HG03442 (cell line): ENCODE data around the gene SLC9C2.
"Not testable (repeated sequence)": the region's sequence is repeated elsewhere in the genome, so short reads cannot be mapped to it uniquely, and the experiment has no call there.

Source experiments
- ATAC-seq: cut with Tn5 transposase; IDR thresholded peaks from one replicate; pipeline ENCODE4 v1.9.1; 2021; ENCODE audit warnings: mild to moderate bottlenecking, moderate library complexity; ENCODE audit not compliant: unreplicated experiment

SLC9C2 gene

DNA sequence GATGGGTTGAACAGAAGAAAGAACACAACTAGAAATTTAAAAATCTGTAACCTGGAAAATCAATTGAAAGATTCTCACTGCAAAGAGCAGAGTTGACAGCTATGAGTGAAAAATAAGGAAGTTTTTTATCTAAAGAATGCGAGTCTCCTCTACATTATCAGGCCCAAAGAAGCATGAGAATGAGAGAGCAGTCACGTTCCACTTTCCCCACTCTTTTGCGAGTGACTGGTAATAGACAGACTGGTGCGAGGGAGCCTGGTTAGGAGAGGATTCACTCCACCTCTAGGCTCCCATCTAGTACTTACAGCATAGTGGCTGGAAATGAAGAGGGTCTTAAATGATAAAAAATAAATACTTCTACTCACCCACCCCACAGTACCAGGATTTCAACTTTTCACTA is 73.8 kb downstream of the SLC9C2 start:
- ATAC-seq, result no peak

- ATAC-seq, result no peak
These were observed 75.6 kb downstream of the SLC9C2 start for GRCh38 chr1:173527151-173527826.

DNA sequence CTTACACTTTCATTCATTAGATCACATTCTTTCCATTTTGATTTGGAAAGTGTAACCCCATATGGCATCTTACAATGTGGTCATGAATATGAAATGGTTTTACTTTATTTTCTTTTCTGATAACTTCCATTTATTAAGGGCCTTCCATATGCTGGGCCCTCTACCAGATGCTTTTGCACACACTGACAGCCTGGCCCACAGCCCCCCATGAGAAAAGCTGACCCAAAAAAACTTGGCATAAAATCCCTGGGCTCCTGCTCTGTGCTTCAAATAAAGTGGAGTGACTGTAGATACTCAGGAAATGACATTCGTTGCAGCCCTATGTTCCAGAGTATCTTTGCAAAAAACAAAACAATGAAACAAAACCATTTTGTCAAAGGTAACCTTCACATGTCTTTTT is 76.9 kb downstream of the SLC9C2 start:
- no peak for ATAC-seq

DNA sequence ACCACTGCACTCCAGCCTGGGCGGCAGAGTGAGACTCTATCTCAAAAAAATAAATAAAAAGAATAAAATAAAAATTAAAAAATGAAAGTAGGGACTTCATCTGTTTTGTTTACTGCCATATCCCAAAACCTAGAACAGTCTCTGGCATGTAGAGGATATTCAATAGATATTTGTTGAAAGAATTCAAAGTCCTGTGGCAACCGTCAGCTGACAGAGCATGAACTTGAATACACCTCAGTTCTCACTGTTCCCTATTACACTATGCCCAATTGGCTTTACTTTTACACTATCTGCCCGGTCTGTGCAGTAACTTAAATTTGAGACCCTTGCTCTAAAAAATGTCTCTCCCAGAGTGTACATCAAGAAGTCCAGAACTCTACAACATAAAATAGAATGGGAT is 79.5 kb downstream of the SLC9C2 start:
- no peak for ATAC-seq

GRCh38 chr1:173520799-173521198 is 82.1 kb downstream of the SLC9C2 start:
- ATAC-seq, result no peak

DNA sequence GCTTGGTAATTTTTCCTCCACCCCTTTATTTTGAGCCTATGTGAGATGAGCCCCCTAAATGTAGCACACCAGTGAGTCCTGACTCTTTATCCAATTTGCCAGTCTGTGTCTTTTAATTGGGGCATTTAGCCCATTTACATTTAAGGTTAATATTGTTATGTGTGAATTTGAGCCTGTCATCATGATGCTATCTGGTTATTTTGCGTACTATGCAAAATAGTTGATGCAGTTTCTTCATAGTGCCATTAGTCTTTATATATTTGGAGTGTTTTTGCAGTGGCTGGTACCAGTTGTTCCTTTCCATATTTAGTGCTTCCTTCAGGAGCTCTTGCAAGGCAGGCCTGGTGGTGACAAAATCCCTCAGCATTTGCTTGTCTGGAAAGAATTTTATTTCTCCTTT is 88.4 kb downstream of the SLC9C2 start:
- ATAC-seq, result not testable (repeated sequence)

- no peak for ATAC-seq
These were observed 93.1 kb downstream of the SLC9C2 start for GRCh38 chr1:173509797-173510196.

DNA sequence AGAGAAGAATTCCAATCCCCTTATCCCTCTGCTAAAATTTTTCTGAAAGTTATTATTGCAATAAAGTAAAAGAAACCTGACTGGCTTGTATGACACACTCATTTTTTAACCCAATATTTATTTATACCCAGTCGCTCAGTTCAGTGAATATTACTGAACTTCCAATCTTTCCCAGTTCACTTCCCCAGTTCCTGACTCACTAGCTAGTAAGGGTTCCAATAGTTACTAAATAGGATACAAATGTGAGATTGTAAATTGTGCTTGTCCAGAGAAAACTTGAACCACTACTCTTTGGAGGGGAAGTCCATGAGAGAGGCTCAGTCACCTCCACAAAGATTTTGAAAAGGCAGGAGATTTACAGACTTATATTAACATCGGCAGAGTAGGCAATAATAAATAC is 94.3 kb downstream of the SLC9C2 start:
- ATAC-seq, result no peak

DNA sequence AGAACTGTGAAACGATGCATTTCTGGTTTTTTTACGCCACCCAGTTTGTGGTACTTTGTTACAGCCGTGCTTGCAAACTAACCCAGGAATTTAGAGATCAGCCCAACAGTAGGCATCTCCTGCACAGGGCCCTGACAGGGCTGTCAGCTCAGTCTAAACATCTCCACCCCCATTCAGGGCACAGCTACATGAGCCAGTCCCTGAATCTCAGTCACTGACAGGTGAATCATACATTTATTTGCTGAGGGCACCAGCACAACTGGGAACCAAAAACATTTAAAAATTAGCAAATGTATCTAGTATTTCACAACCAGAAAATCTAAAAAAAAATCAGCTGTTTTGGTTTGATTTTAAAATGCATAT is 95.0 kb downstream of the SLC9C2 start:
- no peak for ATAC-seq

DNA sequence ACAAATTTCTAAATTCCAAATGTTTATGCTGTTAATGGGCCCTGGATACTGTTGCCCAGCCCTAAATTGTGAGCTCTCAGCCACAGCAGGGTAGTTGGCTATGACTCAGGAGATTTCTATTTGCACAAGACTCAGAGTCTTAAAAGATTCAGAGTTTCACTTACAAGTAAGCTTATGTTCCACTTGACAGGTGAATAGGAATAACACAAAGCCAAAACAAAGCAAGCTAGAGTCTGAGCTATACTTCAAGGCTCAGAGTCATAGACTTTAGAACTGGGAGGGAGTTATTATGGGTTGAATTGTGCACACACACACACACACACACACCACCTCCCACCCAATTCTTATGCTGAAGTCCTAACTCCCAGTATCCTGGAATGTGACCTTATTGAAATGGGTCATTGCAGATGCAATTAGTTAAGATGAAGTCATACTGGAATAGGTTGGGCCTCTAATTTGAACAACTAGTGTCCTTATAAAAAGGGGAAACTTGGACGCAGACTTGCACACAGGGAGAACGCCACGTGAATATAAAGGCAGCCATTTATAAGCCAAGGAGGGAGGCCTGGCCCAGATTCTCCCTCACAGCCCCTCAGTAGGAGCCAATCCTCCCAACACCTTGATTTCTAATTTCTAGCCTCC is 95.5 kb downstream of the SLC9C2 start:
- no peak for ATAC-seq

DNA sequence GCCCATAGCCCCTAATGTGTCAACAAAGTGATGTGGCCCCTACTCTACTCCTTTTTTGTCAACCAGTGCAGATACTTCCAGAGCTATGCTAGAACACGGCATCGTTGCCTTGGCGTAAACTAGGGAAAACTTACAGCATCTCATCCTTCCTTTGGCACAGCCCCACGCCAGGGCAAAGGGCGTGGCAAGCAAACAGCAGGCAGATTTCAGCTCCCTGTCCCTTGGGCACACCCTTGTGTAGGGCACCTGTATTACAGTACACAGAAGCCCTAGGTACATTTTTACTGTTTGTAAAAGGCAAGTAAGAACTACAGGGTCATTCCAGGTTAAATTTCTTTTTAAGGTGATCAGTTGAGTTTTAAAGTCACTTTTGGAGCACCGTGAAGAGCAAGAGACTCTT is 96.4 kb downstream of the SLC9C2 start:
- ATAC-seq, result no peak

GRCh38 chr1:173505391-173505790 is 97.5 kb downstream of the SLC9C2 start:
- no peak for ATAC-seq

DNA sequence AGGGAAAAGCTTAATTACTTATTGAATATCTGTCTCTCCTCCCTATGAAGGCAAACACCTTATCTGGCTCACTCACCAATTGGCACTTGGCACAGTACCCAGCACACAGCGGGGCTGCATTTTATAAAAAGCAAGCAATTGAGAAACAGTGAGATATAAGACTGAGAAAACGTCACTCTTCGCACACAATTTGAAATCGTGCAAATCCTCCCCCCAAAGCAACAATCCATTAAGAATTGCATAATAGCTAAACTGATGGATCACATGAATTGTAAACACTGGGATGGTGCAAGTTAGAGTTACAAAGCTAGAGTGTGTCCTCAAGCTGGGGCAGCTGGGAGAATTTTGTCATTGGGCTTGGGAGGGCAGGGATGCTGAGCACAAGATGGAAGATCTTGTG is 98.6 kb downstream of the SLC9C2 start:
- ATAC-seq, result no peak

GRCh38 chr1:173503391-173503790 is 99.5 kb downstream of the SLC9C2 start:
- ATAC-seq, result no peak

- no peak for ATAC-seq
These were observed 100.8 kb downstream of the SLC9C2 start for GRCh38 chr1:173502104-173502503.

DNA sequence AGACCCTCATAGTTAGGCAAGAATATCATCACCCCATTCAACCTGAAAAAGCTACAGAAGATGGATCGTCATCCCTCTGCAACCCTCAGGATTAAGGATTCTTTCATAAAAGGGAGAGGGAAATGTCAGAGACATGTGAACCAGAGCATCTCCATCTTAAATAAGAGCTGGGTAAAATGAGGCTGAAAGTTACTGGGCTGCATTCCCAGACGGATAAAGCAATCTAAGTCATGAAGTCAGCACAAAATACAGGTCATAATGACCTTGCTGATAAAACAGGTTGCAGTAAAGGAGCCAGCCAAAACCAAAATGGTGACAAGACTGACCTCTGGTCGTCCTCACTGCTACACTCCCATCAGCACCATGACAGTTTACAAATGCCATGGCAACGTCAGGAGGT is 103.1 kb downstream of the SLC9C2 start:
- no peak for ATAC-seq

GRCh38 chr1:173496757-173497320 is 106.0 kb downstream of the SLC9C2 start:
- ATAC-seq, result no peak

DNA sequence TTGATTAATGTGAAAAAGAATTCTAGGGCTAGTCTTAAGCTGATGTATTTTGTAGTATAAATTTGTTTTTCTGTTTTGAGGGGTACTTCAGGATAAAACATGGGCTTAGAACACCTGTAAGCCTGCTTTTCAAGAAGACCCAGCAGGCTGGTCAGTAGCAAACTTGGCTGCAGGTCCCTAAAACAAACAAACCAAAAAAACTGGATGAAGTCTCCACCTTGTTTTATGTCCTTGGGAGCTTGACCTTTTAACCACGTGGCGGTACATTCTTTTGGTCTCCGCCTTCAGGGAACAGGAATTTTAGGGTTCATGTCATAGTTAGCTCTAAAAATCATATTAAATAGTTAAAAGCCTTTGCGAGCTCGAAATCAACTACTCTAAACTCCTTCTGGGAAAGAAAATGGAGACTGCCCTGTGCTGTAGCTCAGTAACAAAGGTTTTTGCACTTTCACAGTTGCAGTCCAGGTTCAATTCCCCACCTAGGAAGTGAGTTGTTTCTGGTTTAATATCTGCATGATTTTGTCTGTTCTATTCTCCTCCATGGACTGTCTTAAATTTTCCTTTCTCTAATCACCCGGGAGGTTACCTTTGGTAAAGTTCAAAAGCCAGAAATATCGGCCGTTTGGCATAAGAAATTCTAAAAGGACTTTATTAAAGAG is 107.1 kb downstream of the SLC9C2 start:
- ATAC-seq, result no peak

- ATAC-seq, result not testable (repeated sequence)
These were observed 109.7 kb downstream of the SLC9C2 start for GRCh38 chr1:173493125-173493524.

DNA sequence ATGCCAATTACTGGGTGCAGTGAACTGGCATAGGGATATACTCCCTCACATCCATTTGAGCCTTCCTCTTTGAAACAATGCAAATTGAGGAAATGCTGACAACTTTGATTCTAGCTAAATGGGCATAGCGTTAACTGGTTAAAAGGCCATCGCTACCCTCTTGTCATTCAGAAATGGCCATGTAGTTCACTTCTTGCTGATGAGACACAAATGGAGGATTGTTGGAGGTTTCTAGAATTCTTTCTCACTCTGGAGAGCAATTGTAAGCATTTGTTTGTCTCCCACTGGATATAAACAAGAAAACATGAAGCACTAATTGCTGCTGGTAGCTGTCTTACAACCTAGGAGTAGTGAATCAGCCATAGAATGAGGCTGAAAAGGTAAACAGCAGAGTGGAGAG is 111.4 kb downstream of the SLC9C2 start:
- no peak for ATAC-seq

DNA sequence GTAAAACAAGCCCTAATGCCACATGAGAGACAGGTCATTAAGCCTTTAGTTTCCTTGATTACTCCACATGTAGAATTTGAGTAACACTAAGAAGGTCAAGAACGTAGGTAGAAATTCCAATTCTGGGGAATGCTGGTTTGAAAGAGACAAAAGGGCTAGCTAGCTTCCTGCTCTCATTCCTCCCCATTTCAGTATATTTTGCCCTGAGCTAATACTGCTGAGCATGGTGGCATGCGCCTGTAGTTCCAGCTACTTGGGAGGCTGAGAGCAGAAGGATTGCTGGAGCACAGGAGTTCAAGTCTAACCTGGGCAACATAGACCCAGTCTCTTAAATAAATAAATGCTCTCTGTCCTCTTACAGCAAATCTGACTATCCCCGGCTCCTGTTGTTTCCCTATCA is 112.9 kb downstream of the SLC9C2 start:
- no peak for ATAC-seq

- ATAC-seq, result no peak
These were observed 113.7 kb downstream of the SLC9C2 start for GRCh38 chr1:173489149-173489600.
